ENCODE data around the gene GFRAL.

GRCh38 chr6:55443238-55444134 lies 116.2 kb downstream of the GFRAL start:
- TF ChIP-seq POLR2A (IDR thresholded peaks at IDR 0.05) (no peak), CTCF (IDR thresholded peaks at IDR 0.05) (no peak)
